DMS153 treated with DMSO at 0.1 percent for 48 hours (cell line): Measurements from ENCODE around the gene TUBE1.

Source experiments
- DNase-seq: peaks from one replicate; lab custom pipeline; 2025; ENCODE audit not compliant: unreplicated experiment; lab: John Stamatoyannopoulos, UW

TUBE1 gene

GRCh38 chr6:112036088-112036637 lies 51.1 kb downstream of the TUBE1 start:
- no peak for DNase-seq

- no peak for DNase-seq
These were observed 52.7 kb downstream of the TUBE1 start for GRCh38 chr6:112034616-112034995.

- DNase-seq = no peak
These were observed 53.3 kb downstream of the TUBE1 start for GRCh38 chr6:112033791-112034615.

- no peak for DNase-seq
These were observed 54.6 kb downstream of the TUBE1 start for GRCh38 chr6:112032728-112033127.

GRCh38 chr6:112031960-112032359 lies 55.3 kb downstream of the TUBE1 start:
- DNase-seq = no peak

GRCh38 chr6:112030961-112031660 lies 56.2 kb downstream of the TUBE1 start:
- no peak for DNase-seq

GRCh38 chr6:112030206-112030960 lies 56.9 kb downstream of the TUBE1 start:
- no peak for DNase-seq

GRCh38 chr6:112029045-112029822 lies 58.0 kb downstream of the TUBE1 start:
- peak; percentile 28 for DNase-seq

GRCh38 chr6:112027942-112028674 lies 59.2 kb downstream of the TUBE1 start:
- DNase-seq = no peak

- DNase-seq = no peak
These were observed 60.3 kb downstream of the TUBE1 start for GRCh38 chr6:112026933-112027332.

GRCh38 chr6:112024464-112024863 lies 62.8 kb downstream of the TUBE1 start:
- no peak for DNase-seq

GRCh38 chr6:112022749-112023148 lies 64.5 kb downstream of the TUBE1 start:
- no peak for DNase-seq

- DNase-seq = no peak
These were observed 65.5 kb downstream of the TUBE1 start for GRCh38 chr6:112021691-112022310.
